Vagina (tissue), 2 donors: ENCODE data around the gene ATP8A2. TPM values are rescaled to one million over a fixed set of nuclear protein-coding genes. Genes with fewer than 3 reads are reported as not detected.
A peak's percentile ranks its signal among the peaks of the same experiment; 100 is the strongest.

Source experiments
- DNase-seq, 2 donors: peaks; one replicate each; pipeline ENCODE4 v3.0.0-alpha.2; 2017; ENCODE audit errors: extremely low spot score in 2 of 2
- H3K27ac ChIP-seq: fragments of 200-600 bp; sonication (generic); one replicate; pipeline ENCODE4 v1.5.1; 2019
- H3K27me3 ChIP-seq: fragments of 200-600 bp; sonication (generic); one replicate; pipeline ENCODE4 v1.5.1; 2019
- H3K36me3 ChIP-seq, 2 donors: fragments of 200-600 bp; sonication (generic); one replicate each; pipeline ENCODE4 v1.5.1; 2017 to 2019
- H3K4me1 ChIP-seq: fragments of 200-600 bp; sonication (generic); one replicate; pipeline ENCODE4 v1.5.1; 2019
- H3K4me3 ChIP-seq, 2 donors: fragments of 200-600 bp; sonication (generic); 1 replicate in 1 of 2; 2 replicates in 1 of 2; pipeline ENCODE4 v1.5.1; 2016 to 2019
- H3K9me3 ChIP-seq: fragments of 200-600 bp; sonication (generic); one replicate; pipeline ENCODE4 v1.5.1; 2019
- CTCF ChIP-seq, 3 experiments: fragments of 450-650 bp in 2 of 3; fragments of 200-600 bp in 1 of 3; sonication (generic) in 1 of 3; IDR thresholded peaks; one replicate each; pipeline ENCODE4 v1.5.1; 2017 to 2019; ENCODE audit warnings: antibody characterized with exemption in 3 of 3, mild to moderate bottlenecking in 2 of 3, moderate library complexity in 2 of 3
- POLR2A ChIP-seq, 2 donors: fragments of 450-650 bp; IDR thresholded peaks; one replicate each; pipeline ENCODE4 v1.6.1; 2017; ENCODE audit warnings: antibody characterized with exemption in 2 of 2, mild to moderate bottlenecking in 2 of 2, moderate library complexity in 2 of 2
- POLR2AphosphoS5 ChIP-seq, 2 donors: sonication (generic); formaldehyde crosslinking; IDR thresholded peaks; one replicate each; pipeline ENCODE4 v1.9.0; 2017; ENCODE audit warnings: antibody characterized with exemption in 2 of 2, mild to moderate bottlenecking in 2 of 2, low read depth in 1 of 2; ENCODE audit not compliant: insufficient read depth in 1 of 2
- intact Hi-C: fragments of 100-400 bp; cut with DNase I; formaldehyde crosslinking; loops from one replicate; pipeline ENCODE4 v1.15.1; 2023
- total RNA-seq: library from RNA; depleted of rRNA; stranded (reverse); fragments of >200 nt; gene quantifications from one replicate; pipeline ENCODE4 v1.2.3, GENCODE V29; 2016

Gene ATP8A2
- total RNA-seq, 1 donor from 2014 or later, result 1.5 TPM

- Histone ChIP-seq H3K4me3 (no peak overlapping the region), H3K27me3 (no peaks in the 10 kb centered on the region), H3K36me3 (no peaks in the 10 kb centered on the region), H3K4me1 (no peaks in the 10 kb centered on the region), H3K27ac (no peak overlapping the region), H3K9me3 (no peaks in the 10 kb centered on the region)
- peak; percentile 49 to 77 for DNase-seq
- intact Hi-C loops, result no loop called here
- TF ChIP-seq CTCF (IDR thresholded peaks at IDR 0.05), result no peak
- no peak for TF ChIP-seq POLR2A (IDR thresholded peaks at IDR 0.05)
- TF ChIP-seq POLR2AphosphoS5 (IDR thresholded peaks at IDR 0.05; ENCODE audit: insufficient read depth in 1 of 2, low read depth in 1 of 2), result no peak
Observed at GRCh38 chr13:26029581-26030136, 657.9 kb downstream of the ATP8A2 start.

GRCh38 chr13:26030331-26030730 lies 658.6 kb downstream of the ATP8A2 start:
- no peak for DNase-seq
- TF ChIP-seq POLR2A (IDR thresholded peaks at IDR 0.05) (no peak), CTCF (IDR thresholded peaks at IDR 0.05) (no peak), POLR2AphosphoS5 (IDR thresholded peaks at IDR 0.05; ENCODE audit: insufficient read depth in 1 of 2, low read depth in 1 of 2) (no peak)

GRCh38 chr13:26034018-26034417 lies 662.2 kb downstream of the ATP8A2 start:
- H3K4me1 ChIP-seq, result no peaks in the 10 kb centered on the region
- H3K9me3 ChIP-seq, result no peaks in the 10 kb centered on the region
- intact Hi-C loops, result no loop called here
- no peaks in the 10 kb centered on the region for H3K27me3 ChIP-seq
- H3K27ac ChIP-seq, result no peak overlapping the region
- TF ChIP-seq POLR2AphosphoS5 (IDR thresholded peaks at IDR 0.05; ENCODE audit: insufficient read depth in 1 of 2, low read depth in 1 of 2) (no peak), POLR2A (IDR thresholded peaks at IDR 0.05) (no peak), CTCF (IDR thresholded peaks at IDR 0.05) (no peak)
- H3K4me3 ChIP-seq, result no peak overlapping the region
- no peaks in the 10 kb centered on the region for H3K36me3 ChIP-seq
- DNase-seq, result peak in 1 of 2 donors; percentile 40

More at GRCh38 chr13:26030331-26030730, 658.6 kb downstream of the ATP8A2 start:
- Histone ChIP-seq H3K27me3 (no peaks in the 10 kb centered on the region), H3K36me3 (no peaks in the 10 kb centered on the region), H3K27ac (no peak overlapping the region), H3K9me3 (no peaks in the 10 kb centered on the region), H3K4me3 (no peak overlapping the region), H3K4me1 (no peaks in the 10 kb centered on the region)
- intact Hi-C loops, result no loop called here

- no peak overlapping the region for H3K27ac ChIP-seq
- H3K4me3 ChIP-seq, result no peak overlapping the region
- peak in 1 of 2 donors; percentile 31 for DNase-seq
- intact Hi-C loops, result no loop called here
- no peaks in the 10 kb centered on the region for H3K9me3 ChIP-seq
- no peaks in the 10 kb centered on the region for H3K4me1 ChIP-seq
- TF ChIP-seq POLR2AphosphoS5 (IDR thresholded peaks at IDR 0.05; ENCODE audit: insufficient read depth in 1 of 2, low read depth in 1 of 2) (no peak), CTCF (IDR thresholded peaks at IDR 0.05) (no peak), POLR2A (IDR thresholded peaks at IDR 0.05) (no peak)
- no peaks in the 10 kb centered on the region for H3K36me3 ChIP-seq
- H3K27me3 ChIP-seq, result no peaks in the 10 kb centered on the region
Observed at GRCh38 chr13:26036383-26036782, 664.6 kb downstream of the ATP8A2 start.

- no peaks in the 10 kb centered on the region for H3K4me1 ChIP-seq
- H3K27me3 ChIP-seq, result no peaks in the 10 kb centered on the region
- no peaks in the 10 kb centered on the region for H3K36me3 ChIP-seq
- no peak for TF ChIP-seq CTCF (IDR thresholded peaks at IDR 0.05)
- TF ChIP-seq POLR2A (IDR thresholded peaks at IDR 0.05), result no peak
- no peak for TF ChIP-seq POLR2AphosphoS5 (IDR thresholded peaks at IDR 0.05; ENCODE audit: insufficient read depth in 1 of 2, low read depth in 1 of 2)
- H3K4me3 ChIP-seq, result no peak overlapping the region
- intact Hi-C loops, result no loop called here
- peak; percentile 40 to 67 for DNase-seq
- no peak overlapping the region for H3K27ac ChIP-seq
- no peaks in the 10 kb centered on the region for H3K9me3 ChIP-seq
Observed at GRCh38 chr13:26037302-26037701, 665.5 kb downstream of the ATP8A2 start.
